Spleen (tissue), 11 donors: ENCODE results near the gene CYP19A1. TPM values are rescaled to one million over a fixed set of nuclear protein-coding genes. Genes with fewer than 3 reads are reported as not detected.

Experiments
- DNase-seq: peaks from one replicate; pipeline ENCODE4 v3.0.0-alpha.2; 2020
- H3K27ac ChIP-seq, 8 donors: fragments of 200-600 bp; sonication (generic) in 7 of 8; 1 replicate in 4 of 8; 2 replicates in 4 of 8; pipeline versions ENCODE4 v1.5.0 to v1.8.0; 2016 to 2021; ENCODE audit warnings: inconsistent platforms in 4 of 8, mild to moderate bottlenecking in 4 of 8, moderate library complexity in 1 of 8
- H3K27me3 ChIP-seq, 7 donors: fragments of 200-600 bp; sonication (generic) in 6 of 7; replicated peaks in 1 of 7; 1 replicate in 4 of 7; 2 replicates in 3 of 7; pipeline versions ENCODE4 v1.5.0 to v1.8.0; 2016 to 2021; ENCODE audit warnings: inconsistent platforms in 3 of 7, mild to moderate bottlenecking in 1 of 7
- H3K36me3 ChIP-seq, 6 donors: fragments of 200-600 bp; sonication (generic) in 5 of 6; 1 replicate in 4 of 6; 2 replicates in 2 of 6; pipeline versions ENCODE4 v1.5.0 to v1.8.0; 2016 to 2021; ENCODE audit warnings: inconsistent platforms in 2 of 6
- H3K4me1 ChIP-seq, 6 donors: fragments of 200-600 bp; sonication (generic) in 5 of 6; 1 replicate in 3 of 6; 2 replicates in 3 of 6; pipeline versions ENCODE4 v1.5.0 to v1.8.0; 2016 to 2021; ENCODE audit warnings: inconsistent platforms in 3 of 6
- H3K4me3 ChIP-seq, 8 donors: fragments of 200-600 bp; sonication (generic) in 7 of 8; 1 replicate in 4 of 8; 2 replicates in 4 of 8; pipeline versions ENCODE4 v1.5.0 to v1.8.0; 2016 to 2021; ENCODE audit warnings: inconsistent platforms in 4 of 8, mild to moderate bottlenecking in 4 of 8, moderate library complexity in 2 of 8
- H3K9me3 ChIP-seq, 8 donors: fragments of 200-600 bp; sonication (generic) in 7 of 8; 1 replicate in 4 of 8; 2 replicates in 4 of 8; pipeline versions ENCODE4 v1.5.0 to v1.8.0; 2016 to 2021; ENCODE audit warnings: inconsistent platforms in 4 of 8
- POLR2A ChIP-seq, 3 donors: fragments of 450-650 bp; IDR thresholded peaks; one replicate each; pipeline ENCODE4 v1.5.1; 2017; ENCODE audit warnings: antibody characterized with exemption in 3 of 3, mild to moderate bottlenecking in 1 of 3
- POLR2AphosphoS5 ChIP-seq, 3 donors: sonication (generic); formaldehyde crosslinking; IDR thresholded peaks; one replicate each; pipeline ENCODE4 v1.5.1; 2017; ENCODE audit warnings: antibody characterized with exemption in 3 of 3
- WGBS, 5 donors: extraction: QIAGEN DNeasy Blood & Tissue Kit in 3 of 5; methylation state at CpG; one replicate each; pipeline versions ENCODE4 v1.1.5 to v1.1.7; 2013 to 2018; 5-methylcytosine and 5-hydroxymethylcytosine counted together
- intact Hi-C: fragments of 100-400 bp; cut with DNase I; formaldehyde crosslinking; loops from one replicate; pipeline ENCODE4 v1.15.0; 2023; ENCODE audit warnings: low total_unique reads
- polyA plus RNA-seq, 3 donors: library from polyadenylated mRNA; stranded (reverse); fragments of 200-250 nt; gene quantifications; one replicate each; pipeline ENCODE4 v1.2.1, GENCODE V29; 2013
- total RNA-seq, 7 donors: library from RNA; depleted of rRNA in 3 of 7; stranded (reverse); fragments of >200 nt in 3 of 7; fragmentation: NEBNext Ultra II Directional in 4 of 7; extraction: Animal tissue kit (Norgen Biotek cat#: 25700) in 4 of 7; gene quantifications; one replicate each; pipeline versions ENCODE4 v1.1.0 to v1.2.1, GENCODE V29; 2016 to 2021
- TF ChIP-seq, protein P1 (sequence below), 11 experiments: fragments of 200-600 bp in 7 of 11; fragments of 450-650 bp in 4 of 11; sonication (generic) in 4 of 11; IDR thresholded peaks in 8 of 11; conservative IDR thresholded peaks in 3 of 11; 1 replicate in 7 of 11; 2 replicates in 4 of 11; pipeline versions ENCODE4 v1.4.0 to v1.8.0; 2016 to 2021; ENCODE audit warnings: antibody characterized with exemption in 11 of 11, inconsistent platforms in 4 of 11, mild to moderate bottlenecking in 1 of 11
- donor health status: healthy with polysubstance abuse.
- donor health status: DM: no; HTN: no; CAD: no; lungs with moderate emphysema.
- donor health status: DM: no; HTN: no; CAD: no.
- donor health status: Bipolar disorder and iron deficiency.
- donor health status: healthy.
- donor health status: DM: no; HTN: no; CAD: no.
- donor health status: DM: yes; HTN: yes; CAD: no.

The CYP19A1 gene
- total and polyA plus RNA-seq, 10 donors = 0.13 to 5.6 (median 0.96) TPM; not detected in 1

GRCh38 chr15:51298620-51299019, 39.8 kb downstream of the CYP19A1 start:
- H3K9me3 ChIP-seq = peaks cover 0 to 3% (median 0%) of the 10 kb centered on the region in 8 donors
- DNase-seq = no peak
- H3K4me1 ChIP-seq = peaks cover 0 to 18% (median 0%) of the 10 kb centered on the region in 6 donors
- intact Hi-C loops = no loop called here
- no peaks in the 10 kb centered on the region for H3K36me3 ChIP-seq
- no peak overlapping the region for H3K4me3 ChIP-seq
- TF ChIP-seq POLR2AphosphoS5 (IDR thresholded peaks at IDR 0.05) = no peak
- TF ChIP-seq POLR2A (IDR thresholded peaks at IDR 0.05) = no peak
- TF ChIP-seq, protein P1, sequence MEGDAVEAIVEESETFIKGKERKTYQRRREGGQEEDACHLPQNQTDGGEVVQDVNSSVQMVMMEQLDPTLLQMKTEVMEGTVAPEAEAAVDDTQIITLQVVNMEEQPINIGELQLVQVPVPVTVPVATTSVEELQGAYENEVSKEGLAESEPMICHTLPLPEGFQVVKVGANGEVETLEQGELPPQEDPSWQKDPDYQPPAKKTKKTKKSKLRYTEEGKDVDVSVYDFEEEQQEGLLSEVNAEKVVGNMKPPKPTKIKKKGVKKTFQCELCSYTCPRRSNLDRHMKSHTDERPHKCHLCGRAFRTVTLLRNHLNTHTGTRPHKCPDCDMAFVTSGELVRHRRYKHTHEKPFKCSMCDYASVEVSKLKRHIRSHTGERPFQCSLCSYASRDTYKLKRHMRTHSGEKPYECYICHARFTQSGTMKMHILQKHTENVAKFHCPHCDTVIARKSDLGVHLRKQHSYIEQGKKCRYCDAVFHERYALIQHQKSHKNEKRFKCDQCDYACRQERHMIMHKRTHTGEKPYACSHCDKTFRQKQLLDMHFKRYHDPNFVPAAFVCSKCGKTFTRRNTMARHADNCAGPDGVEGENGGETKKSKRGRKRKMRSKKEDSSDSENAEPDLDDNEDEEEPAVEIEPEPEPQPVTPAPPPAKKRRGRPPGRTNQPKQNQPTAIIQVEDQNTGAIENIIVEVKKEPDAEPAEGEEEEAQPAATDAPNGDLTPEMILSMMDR (IDR thresholded peaks at IDR 0.05 in 8 of 11, conservative IDR thresholded peaks at IDR 0.05 in 3 of 11) = no peak
- WGBS, 5 donors = 51 to 66% (median 64%) methylated on average over 2 of the region's 2 CpGs
- no peaks in the 10 kb centered on the region for H3K27me3 ChIP-seq
- peak overlapping the region; percentile 53 to 75 (median 64) for H3K27ac ChIP-seq

GRCh38 chr15:51290720-51291119, 47.7 kb downstream of the CYP19A1 start:
- TF ChIP-seq POLR2A (IDR thresholded peaks at IDR 0.05) = no peak
- TF ChIP-seq, protein P1 (IDR thresholded peaks at IDR 0.05 in 8 of 11, conservative IDR thresholded peaks at IDR 0.05 in 3 of 11) = no peak
- no peak for TF ChIP-seq POLR2AphosphoS5 (IDR thresholded peaks at IDR 0.05)
- WGBS, 5 donors = 79 to 94% (median 86%) methylated on average over 4 of the region's 4 CpGs
- intact Hi-C loops = no loop called here

GRCh38 chr15:51289290-51289689, 49.1 kb downstream of the CYP19A1 start:
- H3K27me3 ChIP-seq = peaks cover 0 to 22% (median 0%) of the 10 kb centered on the region in 7 donors
- H3K4me1 ChIP-seq = no peaks in the 10 kb centered on the region
- H3K4me3 ChIP-seq = no peak overlapping the region
- 41 to 76% (median 73%) methylated on average over 1 of the region's 1 CpG for WGBS, 5 donors
- no peak for DNase-seq
- no peak overlapping the region for H3K27ac ChIP-seq
- H3K36me3 ChIP-seq = no peaks in the 10 kb centered on the region
- intact Hi-C loops = loop anchor here (10.0 kb wide), 1 partner anchor 96 kb away; no protein-coding TSS in a partner anchor
- TF ChIP-seq, protein P1 (IDR thresholded peaks at IDR 0.05 in 8 of 11, conservative IDR thresholded peaks at IDR 0.05 in 3 of 11) = no peak
- TF ChIP-seq POLR2A (IDR thresholded peaks at IDR 0.05) (no peak), POLR2AphosphoS5 (IDR thresholded peaks at IDR 0.05) (no peak)
- peaks cover 0 to 8% (median 0%) of the 10 kb centered on the region in 8 donors for H3K9me3 ChIP-seq

More at GRCh38 chr15:51290720-51291119, 47.7 kb downstream of the CYP19A1 start:
- H3K36me3 ChIP-seq = no peaks in the 10 kb centered on the region
- no peak for DNase-seq
- H3K9me3 ChIP-seq = peaks cover 0 to 8% (median 0%) of the 10 kb centered on the region in 8 donors
- H3K27ac ChIP-seq = no peak overlapping the region
- H3K4me1 ChIP-seq = no peaks in the 10 kb centered on the region
- peaks cover 0 to 22% (median 0%) of the 10 kb centered on the region in 7 donors for H3K27me3 ChIP-seq
- H3K4me3 ChIP-seq = no peak overlapping the region

GRCh38 chr15:51288143-51289065, 50.0 kb downstream of the CYP19A1 start:
- Histone ChIP-seq H3K27ac (no peak overlapping the region), H3K4me1 (peaks cover 0 to 7% (median 2%) of the 10 kb centered on the region in 6 donors), H3K36me3 (no peaks in the 10 kb centered on the region), H3K4me3 (no peak overlapping the region), H3K9me3 (peaks cover 0 to 5% (median 0%) of the 10 kb centered on the region in 8 donors), H3K27me3 (peaks cover 0 to 22% (median 0%) of the 10 kb centered on the region in 7 donors)
- intact Hi-C loops = loop anchor here (10.0 kb wide), 1 partner anchor 96 kb away; no protein-coding TSS in a partner anchor
- DNase-seq = no peak
- TF ChIP-seq, protein P1 (IDR thresholded peaks at IDR 0.05 in 8 of 11, conservative IDR thresholded peaks at IDR 0.05 in 3 of 11) = no peak
- TF ChIP-seq POLR2AphosphoS5 (IDR thresholded peaks at IDR 0.05) (no peak), POLR2A (IDR thresholded peaks at IDR 0.05) (no peak)
- WGBS, 5 donors = 73 to 87% (median 79%) methylated on average over 13 of the region's 13 CpGs
